ENCODE results near the gene SRPRB.

Gene SRPRB

GRCh38 chr3:133864616-133865015 is 59.0 kb downstream of the SRPRB start:
- no peak for DNase-seq

GRCh38 chr3:133865136-133865855 is 59.7 kb downstream of the SRPRB start:
- DNase-seq, result no peak

- DNase-seq, result no peak
Observed at GRCh38 chr3:133866141-133866540, 60.5 kb downstream of the SRPRB start.

GRCh38 chr3:133868186-133868585 is 62.6 kb downstream of the SRPRB start:
- DNase-seq, result no peak

- DNase-seq, result peak in 2 of 51 donors; percentile 16 to 27
Observed at GRCh38 chr3:133868758-133869475, 63.3 kb downstream of the SRPRB start.

- DNase-seq, result no peak
Observed at GRCh38 chr3:133869586-133869985, 64.0 kb downstream of the SRPRB start.

GRCh38 chr3:133870822-133871221 is 65.2 kb downstream of the SRPRB start:
- no peak for DNase-seq
